Measurements from ENCODE around the gene FBXO34. TPM values are rescaled to one million over a fixed set of nuclear protein-coding genes. Genes with fewer than 3 reads are reported as not detected.
A peak's percentile ranks its signal among the peaks of the same experiment; 100 is the strongest.

The FBXO34 gene
- polyA plus RNA-seq, 1 experiment = 30.9 TPM

DNA sequence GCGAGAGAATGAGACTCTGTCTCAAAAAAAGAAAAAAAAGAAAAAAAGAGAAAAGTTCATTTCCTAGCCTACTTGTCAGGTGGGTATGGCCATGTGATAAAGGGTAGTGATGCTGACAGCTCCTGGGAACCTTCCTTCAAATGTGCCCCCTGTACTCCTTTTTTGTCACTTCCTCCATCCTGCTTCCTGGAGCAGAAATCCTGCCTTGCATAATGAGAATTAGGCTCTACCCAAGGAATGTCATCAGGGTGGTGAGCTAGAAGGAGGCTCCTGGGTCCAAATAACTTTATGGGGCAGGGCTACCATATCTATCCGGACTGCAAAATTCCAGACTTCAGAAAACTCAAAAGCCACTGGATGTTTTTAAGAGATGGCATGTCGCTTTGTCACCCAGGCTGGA is 27.8 kb upstream of the FBXO34 start:
- ChIA-PET POLR2A (no interaction called here), CTCF (interaction anchor here (0.6 to 1.7 kb wide), 5 partner anchors 11 to 185 kb away, joined by 3 to 5 read pairs (median 3); no protein-coding TSS in a partner anchor)
- Histone ChIP-seq H3K27me3 (ENCODE audit: control insufficient read depth, insufficient read depth, low read length) (peaks cover 6% of the 10 kb centered on the region), H3K27ac (ENCODE audit: low read depth, low read length) (no peak overlapping the region), H3K9me3 (ENCODE audit: control insufficient read depth, insufficient read depth, low read length) (no peaks in the 10 kb centered on the region), H3K4me3 (ENCODE audit: low read depth, low read length) (no peak overlapping the region)
- no peak for DNase-seq (ENCODE audit: low read depth, low spot score)
- TF ChIP-seq, protein P1, sequence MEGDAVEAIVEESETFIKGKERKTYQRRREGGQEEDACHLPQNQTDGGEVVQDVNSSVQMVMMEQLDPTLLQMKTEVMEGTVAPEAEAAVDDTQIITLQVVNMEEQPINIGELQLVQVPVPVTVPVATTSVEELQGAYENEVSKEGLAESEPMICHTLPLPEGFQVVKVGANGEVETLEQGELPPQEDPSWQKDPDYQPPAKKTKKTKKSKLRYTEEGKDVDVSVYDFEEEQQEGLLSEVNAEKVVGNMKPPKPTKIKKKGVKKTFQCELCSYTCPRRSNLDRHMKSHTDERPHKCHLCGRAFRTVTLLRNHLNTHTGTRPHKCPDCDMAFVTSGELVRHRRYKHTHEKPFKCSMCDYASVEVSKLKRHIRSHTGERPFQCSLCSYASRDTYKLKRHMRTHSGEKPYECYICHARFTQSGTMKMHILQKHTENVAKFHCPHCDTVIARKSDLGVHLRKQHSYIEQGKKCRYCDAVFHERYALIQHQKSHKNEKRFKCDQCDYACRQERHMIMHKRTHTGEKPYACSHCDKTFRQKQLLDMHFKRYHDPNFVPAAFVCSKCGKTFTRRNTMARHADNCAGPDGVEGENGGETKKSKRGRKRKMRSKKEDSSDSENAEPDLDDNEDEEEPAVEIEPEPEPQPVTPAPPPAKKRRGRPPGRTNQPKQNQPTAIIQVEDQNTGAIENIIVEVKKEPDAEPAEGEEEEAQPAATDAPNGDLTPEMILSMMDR (IDR thresholded peaks at IDR 0.05; ENCODE audit: low read depth, low read length) = no peak

DNA sequence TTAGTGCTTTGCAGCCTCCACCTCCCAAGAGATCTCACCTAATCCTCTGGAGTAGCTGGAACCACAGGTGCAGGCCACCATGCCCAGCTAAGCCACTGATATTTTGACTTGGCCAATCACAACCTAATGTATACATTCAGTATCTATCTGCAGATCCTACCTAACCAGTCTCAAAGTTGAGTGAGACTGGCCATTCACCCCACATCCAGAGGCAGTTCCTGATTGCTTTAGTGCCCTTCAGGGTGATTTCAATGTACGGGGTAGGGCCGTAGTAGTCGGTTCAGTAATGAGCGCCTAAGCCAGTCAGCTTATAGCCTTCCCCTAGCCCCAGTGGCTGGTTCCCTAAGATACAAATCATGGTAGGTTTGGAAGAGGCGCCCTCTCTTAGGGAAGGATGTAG is 27.4 kb upstream of the FBXO34 start:
- ChIA-PET CTCF (interaction anchor here (0.6 to 1.4 kb wide), 3 partner anchors 27 to 184 kb away, joined by 3 to 5 read pairs (median 4); no protein-coding TSS in a partner anchor), POLR2A (no interaction called here)
- no peak overlapping the region for H3K27ac ChIP-seq (ENCODE audit: low read depth, low read length)
- DNase-seq (ENCODE audit: low read depth, low spot score) = no peak
- H3K27me3 ChIP-seq (ENCODE audit: control insufficient read depth, insufficient read depth, low read length) = peaks cover 6% of the 10 kb centered on the region
- TF ChIP-seq, protein P1 (IDR thresholded peaks at IDR 0.05; ENCODE audit: low read depth, low read length) = no peak
- no peak overlapping the region for H3K4me3 ChIP-seq (ENCODE audit: low read depth, low read length)
- H3K9me3 ChIP-seq (ENCODE audit: control insufficient read depth, insufficient read depth, low read length) = no peaks in the 10 kb centered on the region

GRCh38 chr14:55245657-55246268 is 25.5 kb upstream of the FBXO34 start:
- POLR2A ChIA-PET = no interaction called here
- TF ChIP-seq, protein P1 (IDR thresholded peaks at IDR 0.05; ENCODE audit: low read depth, low read length) = peak; percentile 78
- CTCF ChIA-PET = interaction anchor here (0.6 to 3.8 kb wide), 36 partner anchors 9 to 391 kb away, joined by 3 to 28 read pairs (median 5); partner anchors contain the start of gene FBXO34
- peaks cover 6% of the 10 kb centered on the region for H3K27me3 ChIP-seq (ENCODE audit: control insufficient read depth, insufficient read depth, low read length)
- H3K4me3 ChIP-seq (ENCODE audit: low read depth, low read length) = no peak overlapping the region
- DNase-seq (ENCODE audit: low read depth, low spot score) = no peak
- no peak overlapping the region for H3K27ac ChIP-seq (ENCODE audit: low read depth, low read length)
- no peaks in the 10 kb centered on the region for H3K9me3 ChIP-seq (ENCODE audit: control insufficient read depth, insufficient read depth, low read length)

GRCh38 chr14:55248411-55248810 is 22.8 kb upstream of the FBXO34 start:
- peaks cover 8% of the 10 kb centered on the region for H3K27me3 ChIP-seq (ENCODE audit: control insufficient read depth, insufficient read depth, low read length)
- TF ChIP-seq, protein P1 (IDR thresholded peaks at IDR 0.05; ENCODE audit: low read depth, low read length) = no peak
- ChIA-PET CTCF (interaction anchor here (1.6 kb wide), 1 partner anchor 180 kb away, joined by 4 read pairs; no protein-coding TSS in a partner anchor), POLR2A (no interaction called here)
- no peak for DNase-seq (ENCODE audit: low read depth, low spot score)
- no peaks in the 10 kb centered on the region for H3K9me3 ChIP-seq (ENCODE audit: control insufficient read depth, insufficient read depth, low read length)
- no peak overlapping the region for H3K4me3 ChIP-seq (ENCODE audit: low read depth, low read length)
- no peak overlapping the region for H3K27ac ChIP-seq (ENCODE audit: low read depth, low read length)

DNA sequence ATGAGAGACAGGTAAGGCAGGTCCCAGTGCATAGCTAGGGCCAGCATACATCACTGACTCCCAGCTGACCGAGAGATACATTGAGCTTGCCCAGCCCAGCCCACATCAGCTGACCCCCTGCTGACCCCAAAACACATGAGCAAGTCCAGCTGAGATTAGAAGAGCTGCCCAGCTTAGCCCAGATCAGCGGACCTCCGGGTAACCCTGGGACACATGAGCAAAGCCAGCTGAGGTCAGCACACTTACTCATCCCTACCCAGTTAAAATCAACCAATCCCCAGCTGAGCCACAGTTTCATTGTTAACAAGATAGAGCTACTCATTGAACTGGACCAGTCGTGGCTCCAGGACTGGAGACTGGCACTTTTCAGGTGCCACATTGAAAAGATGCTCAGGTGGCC is 21.8 kb upstream of the FBXO34 start:
- Histone ChIP-seq H3K27me3 (ENCODE audit: control insufficient read depth, insufficient read depth, low read length) (peaks cover 12% of the 10 kb centered on the region), H3K9me3 (ENCODE audit: control insufficient read depth, insufficient read depth, low read length) (no peaks in the 10 kb centered on the region), H3K4me3 (ENCODE audit: low read depth, low read length) (no peak overlapping the region), H3K27ac (ENCODE audit: low read depth, low read length) (no peak overlapping the region)
- POLR2A ChIA-PET = no interaction called here
- CTCF ChIA-PET = interaction anchor here (2.1 kb wide), 1 partner anchor 21 kb away, joined by 10 read pairs; the partner anchor contains the start of gene FBXO34
- TF ChIP-seq, protein P1 (IDR thresholded peaks at IDR 0.05; ENCODE audit: low read depth, low read length) = no peak
- DNase-seq (ENCODE audit: low read depth, low spot score) = no peak
